Body of pancreas (tissue), 4 donors: ENCODE measurements around the gene RNF157. TPM values are rescaled to one million over a fixed set of nuclear protein-coding genes. Genes with fewer than 3 reads are reported as not detected.
A peak's percentile ranks its signal among the peaks of the same experiment; 100 is the strongest.

Source experiments
- ATAC-seq: fragments of 150-250 bp; one replicate; pipeline ENCODE4 v1.9.1; 2016
- DNase-seq, 4 donors: peaks; one replicate each; pipeline ENCODE4 v3.0.0-alpha.2; 2019
- H3K27ac ChIP-seq, 4 donors: fragments of 200-600 bp; sonication (generic); 1 replicate in 3 of 4; 2 replicates in 1 of 4; pipeline versions ENCODE4 v1.5.1 to v1.6.1; 2016 to 2019; ENCODE audit warnings: mild to moderate bottlenecking in 1 of 4, mixed read lengths in 1 of 4, moderate library complexity in 1 of 4
- H3K27me3 ChIP-seq, 2 donors: fragments of 200-600 bp; sonication (generic); one replicate each; pipeline ENCODE4 v1.6.0; 2016; ENCODE audit warnings: mild to moderate bottlenecking in 1 of 2
- H3K36me3 ChIP-seq, 2 donors: fragments of 200-600 bp; sonication (generic); replicated peaks in 1 of 2; 2 replicates each; pipeline ENCODE4 v1.5.1; 2016; ENCODE audit warnings: low read depth in 2 of 2; ENCODE audit not compliant: insufficient read depth in 1 of 2
- H3K4me1 ChIP-seq: fragments of 200-600 bp; sonication (generic); one replicate; pipeline ENCODE4 v1.6.0; 2016
- H3K4me3 ChIP-seq, 2 donors: fragments of 200-600 bp; sonication (generic); 1 replicate in 1 of 2; 2 replicates in 1 of 2; pipeline ENCODE4 v1.5.1; 2016 to 2019
- H3K9me3 ChIP-seq, 3 donors: fragments of 200-600 bp; sonication (generic); 1 replicate in 2 of 3; 2 replicates in 1 of 3; pipeline ENCODE4 v1.5.1; 2016
- CTCF ChIP-seq, 7 experiments: fragments of 450-650 bp in 4 of 7; fragments of 200-600 bp in 3 of 7; sonication (generic) in 3 of 7; IDR thresholded peaks; one replicate each; pipeline ENCODE4 v1.5.1; 2016 to 2019; ENCODE audit warnings: antibody characterized with exemption in 7 of 7
- POLR2A ChIP-seq, 3 donors: fragments of 450-650 bp; IDR thresholded peaks; one replicate each; pipeline ENCODE4 v1.6.1; 2016; ENCODE audit warnings: antibody characterized with exemption in 3 of 3, mild to moderate bottlenecking in 2 of 3
- WGBS, 2 donors: methylation state at CpG; one replicate each; pipeline ENCODE4 v1.1.5; 2017; 5-methylcytosine and 5-hydroxymethylcytosine counted together
- intact Hi-C: fragments of 100-400 bp; cut with DNase I; formaldehyde crosslinking; loops from one replicate; pipeline ENCODE4 v1.15.1; 2023
- total RNA-seq, 2 donors: library from RNA; depleted of rRNA; stranded (reverse); fragments of >200 nt; gene quantifications; one replicate each; pipeline ENCODE4 v1.1.0, GENCODE V29; 2016

RNF157 gene
- total RNA-seq, 2 donors from 2014 or later: 4.7 to 29.3 TPM

GRCh38 chr17:76263896-76264295 lies 23.6 kb upstream of the RNF157 start:
- DNase-seq (no peak), ATAC-seq (no peak)
- 95 to 97% methylated on average over 5 of the region's 5 CpGs for WGBS, 2 donors
- Histone ChIP-seq H3K4me1 (peaks cover 82% of the 10 kb centered on the region), H3K4me3 (no peak overlapping the region), H3K27ac (peak overlapping the region; percentile 93 to 94 (median 94)), H3K36me3 (no peaks in the 10 kb centered on the region), H3K9me3 (no peaks in the 10 kb centered on the region), H3K27me3 (no peaks in the 10 kb centered on the region)
- TF ChIP-seq POLR2A (IDR thresholded peaks at IDR 0.05) (no peak), CTCF (IDR thresholded peaks at IDR 0.05) (no peak)
- intact Hi-C loops: no loop called here

GRCh38 chr17:76262732-76263344 lies 22.5 kb upstream of the RNF157 start:
- H3K27ac ChIP-seq: peak overlapping the region; percentile 93 to 94 (median 94)
- ATAC-seq: peak; percentile 36
- H3K4me1 ChIP-seq: peaks cover 82% of the 10 kb centered on the region

GRCh38 chr17:76261421-76262215 lies 21.3 kb upstream of the RNF157 start:
- ATAC-seq (no peak), DNase-seq (no peak)
- 87 to 88% methylated on average over 23 of the region's 23 CpGs for WGBS, 2 donors
- intact Hi-C loops: no loop called here
- Histone ChIP-seq H3K27me3 (no peaks in the 10 kb centered on the region), H3K9me3 (no peaks in the 10 kb centered on the region), H3K36me3 (no peaks in the 10 kb centered on the region), H3K4me1 (peaks cover 74% of the 10 kb centered on the region), H3K4me3 (no peak overlapping the region), H3K27ac (peak overlapping the region; percentile 52 to 94 (median 94))
- no peak for TF ChIP-seq CTCF (IDR thresholded peaks at IDR 0.05)
- no peak for TF ChIP-seq POLR2A (IDR thresholded peaks at IDR 0.05)

More at GRCh38 chr17:76262732-76263344, 22.5 kb upstream of the RNF157 start:
- WGBS, 2 donors: 10% methylated on average over 9 of the region's 9 CpGs
- intact Hi-C loops: no loop called here
- TF ChIP-seq CTCF (IDR thresholded peaks at IDR 0.05): no peak
- TF ChIP-seq POLR2A (IDR thresholded peaks at IDR 0.05): peak in 2 of 3 donors; percentile 62 to 67
- Histone ChIP-seq H3K4me3 (no peak overlapping the region), H3K36me3 (no peaks in the 10 kb centered on the region), H3K27me3 (no peaks in the 10 kb centered on the region), H3K9me3 (no peaks in the 10 kb centered on the region)
- peak; percentile 73 to 88 (median 85) for DNase-seq

- TF ChIP-seq POLR2A (IDR thresholded peaks at IDR 0.05) (no peak), CTCF (IDR thresholded peaks at IDR 0.05) (no peak)
- Histone ChIP-seq H3K4me1 (peaks cover 71% of the 10 kb centered on the region), H3K9me3 (no peaks in the 10 kb centered on the region), H3K27ac (peak overlapping the region in 3 of 4 donors; percentile 85 to 94 (median 93)), H3K27me3 (no peaks in the 10 kb centered on the region), H3K36me3 (no peaks in the 10 kb centered on the region), H3K4me3 (no peak overlapping the region)
- 85 to 88% methylated on average over 5 of the region's 5 CpGs for WGBS, 2 donors
- ATAC-seq: no peak
- no peak for DNase-seq
- intact Hi-C loops: no loop called here
These were observed 20.4 kb upstream of the RNF157 start for GRCh38 chr17:76260669-76261068.
